Activated T-cell treated with anti-CD3 and anti-CD28 coated beads for 4 hours (primary cell): ENCODE results near the gene EOGT.

Experiments
- DNase-seq: peaks from one replicate; pipeline ENCODE4 v3.0.0-alpha.2; 2020

The EOGT gene

GRCh38 chr3:69008980-69009379 lies 4.5 kb downstream of the EOGT start:
- no peak for DNase-seq

- DNase-seq, result no peak
These were observed 7.5 kb downstream of the EOGT start for GRCh38 chr3:69005791-69006482.

DNA sequence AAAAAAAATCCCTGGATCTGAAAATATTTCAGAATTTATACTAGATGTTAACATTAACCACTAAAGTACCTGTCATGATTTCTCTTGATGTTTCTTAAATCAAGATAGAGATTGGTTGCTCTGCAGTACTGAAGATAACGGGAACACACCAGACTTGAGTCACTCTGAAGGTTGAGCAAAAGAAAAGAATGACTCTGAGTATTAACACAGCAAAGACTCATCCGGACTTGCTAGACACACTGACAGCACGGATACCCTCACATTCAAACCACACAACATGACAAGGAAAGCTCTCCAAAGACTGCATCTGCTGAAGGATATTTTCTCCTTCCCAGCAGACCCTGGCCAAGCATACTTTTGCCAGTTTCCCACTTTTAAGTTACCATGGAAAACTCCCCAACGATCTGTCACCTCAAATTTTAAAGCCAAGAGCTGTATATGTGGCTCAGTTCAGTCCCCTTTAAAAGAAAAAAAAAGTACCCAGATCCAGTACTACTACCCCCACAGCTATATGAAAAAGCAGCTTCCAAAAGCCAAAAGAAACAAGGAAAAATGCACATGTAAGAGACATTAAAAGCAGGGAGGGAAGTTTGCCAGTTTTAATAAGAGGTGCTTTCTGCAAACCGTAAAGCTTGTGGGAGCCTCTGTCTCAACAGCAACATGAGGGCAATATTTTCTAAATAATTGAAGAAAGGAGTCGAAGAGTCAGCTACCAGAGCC lies 8.3 kb downstream of the EOGT start:
- DNase-seq, result no peak

DNA sequence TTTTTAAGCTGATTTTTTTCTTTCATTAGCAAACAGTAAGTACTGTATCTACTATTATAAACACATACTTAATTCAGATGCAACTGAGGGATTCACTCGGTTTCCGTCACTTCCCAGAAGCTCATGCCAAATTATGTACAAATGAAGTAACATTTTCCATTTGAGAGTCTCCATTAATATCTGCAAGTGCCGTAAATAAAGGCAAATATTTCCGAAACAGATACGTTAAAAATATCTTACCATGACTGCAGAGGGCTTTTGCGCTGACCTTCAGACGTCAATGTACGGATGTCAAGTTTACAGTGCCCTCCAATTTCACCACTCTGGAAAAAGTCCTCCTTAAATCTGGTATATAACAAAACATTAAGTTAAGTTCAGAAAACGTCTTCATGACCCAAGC lies 9.3 kb downstream of the EOGT start:
- no peak for DNase-seq

DNA sequence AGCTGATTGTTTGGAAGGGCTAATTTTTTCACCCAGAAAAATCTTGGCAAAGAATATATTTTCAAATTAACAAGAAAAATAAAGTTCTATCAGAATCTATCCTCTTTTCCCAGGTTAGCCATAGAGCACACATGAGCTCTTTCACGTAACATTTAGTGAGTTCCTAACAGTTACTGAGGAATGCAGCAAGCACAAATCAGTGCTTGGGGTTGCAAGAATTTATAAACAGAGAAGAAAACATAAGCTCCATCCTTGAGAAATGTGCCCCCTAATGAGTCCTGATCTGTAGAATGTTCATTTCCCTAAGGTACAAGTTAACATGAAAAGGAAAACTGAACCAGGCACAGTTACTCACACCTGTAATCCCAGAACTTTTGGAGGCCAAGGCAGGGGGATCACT lies 13.9 kb downstream of the EOGT start:
- DNase-seq, result no peak

DNA sequence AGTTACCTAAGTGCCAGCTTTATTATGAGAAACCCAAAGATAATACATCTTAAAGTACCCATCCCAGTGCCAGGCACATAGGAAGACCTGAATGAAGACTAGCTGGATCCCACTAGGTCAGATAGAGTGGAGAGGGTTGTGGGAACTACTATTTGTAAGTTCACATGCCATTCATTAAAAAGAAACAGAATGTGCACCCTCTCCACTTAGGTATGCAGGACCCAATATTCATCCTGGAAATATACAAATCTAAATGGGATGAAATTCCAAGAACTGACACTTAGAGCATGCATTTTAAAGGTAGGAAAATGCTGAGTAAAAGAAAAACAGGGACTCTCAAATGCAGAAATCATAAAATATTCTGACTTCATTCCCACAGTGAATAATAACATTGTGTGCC lies 14.3 kb downstream of the EOGT start:
- no peak for DNase-seq

GRCh38 chr3:68997887-68998286 lies 15.6 kb downstream of the EOGT start:
- DNase-seq, result no peak

DNA sequence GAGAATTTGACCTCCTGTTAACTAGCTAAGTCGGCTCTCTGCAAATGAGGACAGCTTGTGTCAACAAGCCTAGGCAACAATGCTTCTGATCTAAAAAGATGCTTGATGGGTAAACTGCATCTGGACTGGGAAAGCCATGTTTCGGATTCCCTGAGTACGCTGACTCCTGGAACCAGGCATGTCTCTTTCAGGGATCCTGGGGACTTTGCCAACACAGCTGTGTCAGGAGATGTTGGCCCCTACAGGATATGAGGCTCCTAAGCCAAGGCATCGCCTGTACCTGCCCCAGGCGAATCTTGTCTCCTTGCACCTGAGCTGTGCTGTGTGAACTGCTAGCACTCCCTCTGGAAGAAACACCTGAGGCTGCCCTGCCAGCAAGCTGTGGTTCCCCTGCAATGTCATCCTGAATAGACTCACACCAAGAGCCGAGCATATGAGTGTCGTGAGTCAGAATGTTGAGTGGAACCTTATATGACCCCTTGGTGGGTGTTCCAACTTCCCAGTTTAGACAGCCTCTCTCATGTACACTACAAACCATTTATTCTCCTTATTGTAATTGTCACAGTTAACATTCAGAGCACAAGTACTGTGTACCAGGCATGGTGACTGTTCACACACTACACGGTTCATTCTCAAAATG lies 17.0 kb downstream of the EOGT start:
- DNase-seq, result no peak

- DNase-seq, result no peak
These were observed 24.7 kb downstream of the EOGT start for GRCh38 chr3:68988740-68989139.

DNA sequence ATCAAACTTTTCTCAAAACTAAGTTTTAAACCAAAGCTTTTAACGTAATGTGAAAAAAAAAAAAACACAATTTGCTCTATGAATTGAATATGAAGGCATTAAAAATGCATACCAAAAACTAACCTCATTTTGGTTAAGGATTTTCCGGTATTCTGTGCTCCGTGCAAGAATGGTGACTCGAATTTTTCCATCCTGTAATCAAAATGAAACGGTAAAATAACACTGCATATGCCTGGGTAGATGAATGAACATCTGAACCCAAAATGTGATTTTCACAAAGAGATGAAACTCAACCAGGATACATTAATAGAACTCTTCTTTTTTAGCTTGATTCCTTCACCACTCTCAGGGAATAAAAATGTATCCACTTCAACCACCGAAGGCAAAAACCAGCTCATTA lies 26.2 kb downstream of the EOGT start:
- no peak for DNase-seq

GRCh38 chr3:68986496-68987208 lies 26.8 kb downstream of the EOGT start:
- DNase-seq, result no peak

DNA sequence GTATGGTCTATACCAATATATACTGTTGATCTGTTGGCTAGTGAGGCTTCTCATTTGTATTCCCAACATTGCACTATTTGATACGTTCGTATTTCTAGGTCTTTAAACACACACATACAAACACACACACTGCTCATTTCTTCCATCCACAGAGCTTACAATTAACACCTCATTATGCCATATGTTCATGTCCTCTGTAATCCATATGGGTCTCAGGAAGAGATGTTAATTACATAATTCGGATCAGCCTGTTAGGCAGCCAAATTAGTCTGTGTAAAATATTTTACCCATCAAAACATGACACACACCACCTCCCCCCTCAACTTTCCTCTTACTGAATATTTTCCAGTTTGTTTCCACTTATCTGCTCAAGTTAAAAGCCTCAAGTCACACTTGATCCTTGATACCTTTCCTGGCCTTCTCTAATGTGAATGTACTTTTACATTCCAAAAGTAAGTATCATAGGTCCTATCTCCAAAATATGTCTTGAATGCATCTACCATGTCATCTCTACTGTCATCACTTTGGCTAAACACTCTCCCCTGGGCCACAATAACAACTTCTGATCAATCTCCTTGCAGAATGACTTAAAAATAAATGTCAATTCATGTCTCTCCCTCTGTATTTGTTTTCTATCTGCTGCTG lies 28.2 kb downstream of the EOGT start:
- no peak for DNase-seq

GRCh38 chr3:68984011-68984530 lies 29.4 kb downstream of the EOGT start:
- DNase-seq, result no peak

DNA sequence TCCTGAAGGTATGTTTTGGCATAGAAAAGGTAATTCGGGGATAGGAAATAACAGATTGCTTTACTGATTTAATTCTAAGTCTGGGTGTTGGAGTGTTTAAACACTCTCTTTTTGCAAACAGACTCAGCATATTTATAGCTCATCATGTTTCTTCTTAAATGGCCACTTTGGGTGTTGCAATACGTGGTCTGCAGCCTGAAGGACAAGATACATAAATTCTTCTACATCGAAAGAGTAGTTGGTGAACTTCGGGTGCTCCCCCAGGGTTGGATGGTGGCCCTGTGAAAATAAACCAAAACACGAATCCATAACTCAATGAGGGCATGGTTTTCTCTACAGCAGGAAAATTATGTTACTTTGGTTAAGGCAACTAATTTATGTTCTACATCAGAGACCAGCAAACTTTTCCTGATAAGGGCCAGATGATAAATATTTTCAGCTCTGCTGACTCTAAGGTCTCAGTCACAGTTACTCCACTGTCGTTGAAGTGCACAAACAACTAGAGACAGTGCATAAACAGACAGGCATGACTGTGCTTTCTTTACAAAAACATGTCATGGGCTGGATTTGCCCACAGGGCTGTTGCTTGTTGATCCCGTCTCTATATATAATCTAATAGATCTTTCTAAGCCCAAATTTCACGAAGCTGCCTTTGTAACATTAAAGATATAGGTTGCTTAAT lies 35.9 kb downstream of the EOGT start:
- DNase-seq, result no peak

- no peak for DNase-seq
These were observed 38.8 kb downstream of the EOGT start for GRCh38 chr3:68974711-68975110.

- DNase-seq, result no peak
These were observed 39.8 kb downstream of the EOGT start for GRCh38 chr3:68973639-68974038.

GRCh38 chr3:68972358-68972979 lies 41.0 kb downstream of the EOGT start:
- DNase-seq, result no peak

DNA sequence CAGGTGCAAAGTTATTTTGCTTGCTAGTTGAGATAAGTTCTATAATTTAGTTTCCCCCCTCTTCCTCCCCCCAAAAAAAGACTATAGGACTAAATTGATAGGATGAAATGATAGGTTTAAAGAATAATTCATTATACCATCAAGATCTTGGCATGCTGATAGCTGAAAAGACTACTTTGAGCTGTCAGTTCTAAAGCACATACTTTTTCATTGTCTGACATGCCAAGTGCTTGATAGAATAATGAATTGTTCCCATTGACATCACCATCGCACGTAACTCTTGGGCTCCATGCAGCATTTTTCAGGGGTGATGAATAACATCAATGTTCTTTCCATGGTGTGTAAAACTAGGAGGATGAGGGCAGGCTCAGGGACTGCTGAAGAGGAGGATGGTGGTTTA lies 48.8 kb downstream of the EOGT start:
- DNase-seq, result no peak

- no peak for DNase-seq
These were observed 49.6 kb downstream of the EOGT start for GRCh38 chr3:68963891-68964290.

DNA sequence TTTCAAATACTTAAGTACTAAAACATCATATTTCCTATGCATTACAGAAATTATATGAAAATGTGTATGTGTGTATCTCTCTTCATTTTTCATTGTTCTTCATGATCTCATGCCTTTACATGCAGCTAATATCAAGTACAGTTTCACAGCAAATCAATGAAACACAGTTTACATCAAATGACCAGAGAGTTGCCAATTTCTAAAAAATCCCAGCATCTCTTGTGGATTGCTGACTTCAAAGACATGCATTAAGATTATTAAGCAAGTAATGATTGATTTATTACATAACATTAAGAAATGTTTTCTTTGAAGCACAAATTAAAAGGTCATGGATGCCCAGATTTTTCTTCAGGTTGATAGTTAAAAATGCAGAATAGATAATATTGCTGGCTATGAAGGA lies 50.1 kb downstream of the EOGT start:
- DNase-seq, result no peak

GRCh38 chr3:68958932-68959331 lies 54.6 kb downstream of the EOGT start:
- no peak for DNase-seq

GRCh38 chr3:68957895-68958294 lies 55.6 kb downstream of the EOGT start:
- no peak for DNase-seq
